Measurements from ENCODE around the gene FKBP4. TPM values are rescaled to one million over a fixed set of nuclear protein-coding genes. Genes with fewer than 3 reads are reported as not detected.

Gene FKBP4
- total and polyA plus RNA-seq, 2 of the 8 experiments (the other 6 are each of a cell fraction or from before 2014, with no cell fraction given), result 72.6 to 243 TPM

GRCh38 chr12:2751230-2751629, 43.5 kb upstream of the FKBP4 start (continued):
- TF ChIP-seq TCF12 (IDR thresholded peaks at IDR 0.05; ENCODE audit: low read depth, low read length) (peak; percentile 94), YY1 (IDR thresholded peaks at IDR 0.05; ENCODE audit: low read depth, low read length) (no peak), SUZ12 (IDR thresholded peaks at IDR 0.05; ENCODE audit: low read length) (no peak), SRF (IDR thresholded peaks at IDR 0.05; ENCODE audit: low read depth, low read length) (no peak), KDM1A (IDR thresholded peaks at IDR 0.05; ENCODE audit: borderline replicate concordance, low read length) (no peak), CHD2 (IDR thresholded peaks at IDR 0.05; ENCODE audit: low read length) (no peak), E2F6 (IDR thresholded peaks at IDR 0.05) (no peak), USF2 (IDR thresholded peaks at IDR 0.05; ENCODE audit: low read length) (no peak), CREB1 (IDR thresholded peaks at IDR 0.05) (no peak)
